HTR-8/SVneo (cell line): ENCODE measurements around the gene LAMC3.

Experiments used
- DNase-seq: peaks from one replicate; pipeline ENCODE4 v3.0.0; 2011; ENCODE audit warnings: low spot score, mixed read lengths; ENCODE audit not compliant: insufficient read length
- FAIRE-seq: peaks from 2 replicates; lab custom pipeline; 2011; peaks lifted over from hg19 to GRCh38; lab: Jason Lieb, UNC

LAMC3 gene

GRCh38 chr9:131037335-131038255 is 28.6 kb downstream of the LAMC3 start:
- DNase-seq: no peak

GRCh38 chr9:131038256-131039128 is 29.5 kb downstream of the LAMC3 start:
- DNase-seq: no peak
- FAIRE-seq: no peak

More at GRCh38 chr9:131037335-131038255, 28.6 kb downstream of the LAMC3 start:
- FAIRE-seq: no peak

GRCh38 chr9:131039129-131039954 is 30.4 kb downstream of the LAMC3 start:
- no peak for DNase-seq
- no peak for FAIRE-seq

- DNase-seq: no peak
- no peak for FAIRE-seq
Measured at GRCh38 chr9:131042666-131043065, 33.7 kb downstream of the LAMC3 start.

GRCh38 chr9:131043087-131043486 is 34.1 kb downstream of the LAMC3 start:
- no peak for FAIRE-seq
- no peak for DNase-seq

- DNase-seq (no peak), FAIRE-seq (no peak)
Measured at GRCh38 chr9:131043646-131044045, 34.7 kb downstream of the LAMC3 start.

- DNase-seq: no peak
- FAIRE-seq: no peak
Measured at GRCh38 chr9:131045300-131046092, 36.5 kb downstream of the LAMC3 start.

GRCh38 chr9:131046093-131046380 is 37.1 kb downstream of the LAMC3 start:
- no peak for FAIRE-seq
- no peak for DNase-seq

- FAIRE-seq (no peak), DNase-seq (peak; percentile 69)
Measured at GRCh38 chr9:131046581-131047202, 37.7 kb downstream of the LAMC3 start.

- DNase-seq (no peak), FAIRE-seq (no peak)
Measured at GRCh38 chr9:131048332-131048731, 39.4 kb downstream of the LAMC3 start.

GRCh38 chr9:131048820-131049219 is 39.8 kb downstream of the LAMC3 start:
- DNase-seq: no peak
- FAIRE-seq: no peak

- DNase-seq (no peak), FAIRE-seq (no peak)
Measured at GRCh38 chr9:131049829-131050715, 41.1 kb downstream of the LAMC3 start.

- FAIRE-seq (no peak), DNase-seq (no peak)
Measured at GRCh38 chr9:131050831-131051230, 41.9 kb downstream of the LAMC3 start.

GRCh38 chr9:131051592-131052517 is 42.9 kb downstream of the LAMC3 start:
- no peak for FAIRE-seq
- no peak for DNase-seq

- DNase-seq (no peak), FAIRE-seq (no peak)
Measured at GRCh38 chr9:131053896-131054295, 44.9 kb downstream of the LAMC3 start.

GRCh38 chr9:131056781-131057506 is 48.0 kb downstream of the LAMC3 start:
- DNase-seq: no peak

More at GRCh38 chr9:131056781-131057506, 48.0 kb downstream of the LAMC3 start:
- no peak for FAIRE-seq
